Transverse colon (tissue), 4 donors: Measurements from ENCODE around the gene DARS1. TPM values are rescaled to one million over a fixed set of nuclear protein-coding genes. Genes with fewer than 3 reads are reported as not detected.
A peak's percentile ranks its signal among the peaks of the same experiment; 100 is the strongest.

Experiments
- DNase-seq: peaks from one replicate; pipeline ENCODE4 v3.0.0-alpha.2; 2019
- H3K27ac ChIP-seq, 4 donors: fragments of 200-600 bp; sonication (generic); 2 replicates each; pipeline ENCODE4 v1.5.1; 2016 to 2018; ENCODE audit warnings: inconsistent platforms in 4 of 4
- H3K27me3 ChIP-seq: fragments of 200-600 bp; sonication (generic); 2 replicates; pipeline ENCODE4 v1.5.1; 2017; ENCODE audit warnings: inconsistent platforms
- H3K36me3 ChIP-seq, 4 donors: fragments of 200-600 bp; sonication (generic); 2 replicates each; pipeline ENCODE4 v1.5.1; 2017 to 2019; ENCODE audit warnings: inconsistent platforms in 4 of 4
- H3K4me1 ChIP-seq, 4 donors: fragments of 200-600 bp; sonication (generic); 2 replicates each; pipeline ENCODE4 v1.5.1; 2017 to 2020; ENCODE audit warnings: inconsistent platforms in 4 of 4
- H3K4me3 ChIP-seq, 4 donors: fragments of 200-600 bp; sonication (generic); 1 replicate in 1 of 4; 2 replicates in 3 of 4; pipeline versions ENCODE4 v1.5.1 to v1.6.1; 2017 to 2019; ENCODE audit warnings: inconsistent platforms in 4 of 4
- H3K9me3 ChIP-seq, 2 donors: fragments of 200-600 bp; sonication (generic); 2 replicates each; pipeline ENCODE4 v1.5.1; 2017 to 2019; ENCODE audit warnings: inconsistent platforms in 2 of 2
- CTCF ChIP-seq, 5 experiments: fragments of 200-600 bp in 3 of 5; fragments of 450-650 bp in 2 of 5; sonication (generic) in 3 of 5; IDR thresholded peaks; 1 replicate in 2 of 5; 2 replicates in 3 of 5; pipeline ENCODE4 v1.5.1; 2016 to 2017; ENCODE audit warnings: antibody characterized with exemption in 5 of 5, inconsistent platforms in 3 of 5, mild to moderate bottlenecking in 2 of 5, moderate library complexity in 1 of 5
- EP300 ChIP-seq: sonication (generic); formaldehyde crosslinking; IDR thresholded peaks from one replicate; pipeline ENCODE4 v1.6.1; 2017; ENCODE audit warnings: antibody characterized with exemption, low read depth
- POLR2A ChIP-seq: fragments of 450-650 bp; IDR thresholded peaks from one replicate; pipeline ENCODE4 v1.6.1; 2016; ENCODE audit warnings: antibody characterized with exemption, mild to moderate bottlenecking, moderate library complexity
- POLR2AphosphoS5 ChIP-seq, 3 donors: sonication (generic); formaldehyde crosslinking; IDR thresholded peaks; one replicate each; pipeline ENCODE4 v1.6.1; 2016; ENCODE audit warnings: antibody characterized with exemption in 3 of 3
- WGBS, 2 donors: methylation state at CpG; one replicate each; pipeline ENCODE4 v1.1.5; 2018; ENCODE audit warnings: low coverage in 1 of 2; 5-methylcytosine and 5-hydroxymethylcytosine counted together
- in situ Hi-C, 4 donors: fragments of 200-750 bp; cut with MboI; loops; one replicate each; pipeline versions ENCODE4 v1.15.0 to v1.15.1; 2017; ENCODE audit warnings: low sequenced_read_pairs in 3 of 4, low pct_ligation_motif_present in 1 of 4, low pct_unique_long_range_greater_than_20kb in 1 of 4
- intact Hi-C: fragments of 100-400 bp; cut with DNase I; formaldehyde crosslinking; loops from one replicate; pipeline ENCODE4 v1.15.1; 2023; ENCODE audit warnings: low total_unique reads
- total RNA-seq, 4 donors: library from RNA; depleted of rRNA; stranded (reverse); fragments of >200 nt; gene quantifications; one replicate each; pipeline ENCODE4 v1.1.0, GENCODE V29; 2016

Gene DARS1
- 10 to 100 TPM; 20.5 to 42.3 (median 37.4) TPM for total RNA-seq

- intact Hi-C loops (no loop called here), in situ Hi-C loops (no loop called here)
- peaks cover 7 to 33% (median 13%) of the 10 kb centered on the region in 4 donors for H3K4me1 ChIP-seq
- 1% methylated on average over 43 of the region's 64 CpGs; no CpG with 5 or more reads in 1 of the 2 donors for WGBS, 2 donors
- peak; percentile 94 for DNase-seq
- H3K27ac ChIP-seq, result peak within 1 kb of the TSS; percentile 93 to 97 (median 95)
- peaks cover 0 to 4% (median 0%) of the 10 kb centered on the region in 4 donors for H3K36me3 ChIP-seq
- H3K4me3 ChIP-seq, result peak within 1 kb of the TSS; percentile 88 to 97 (median 92)
- TF ChIP-seq CTCF (IDR thresholded peaks at IDR 0.05) (no peak), EP300 (no peak), POLR2A (peak; percentile 78), POLR2AphosphoS5 (IDR thresholded peaks at IDR 0.05) (peak; percentile 47 to 87 (median 76))
- no peaks in the 10 kb centered on the region for H3K9me3 ChIP-seq
- no peaks in the 10 kb centered on the region for H3K27me3 ChIP-seq
Observed at GRCh38 chr2:135985018-135985825, at the start of gene DARS1. TSS of gene DARS1 (minus strand) at chr2:135985626. CDS start at chr2:135985468, 158 bp downstream.

- WGBS, 2 donors, result 92 to 93% methylated on average over 3 of the region's 3 CpGs
- in situ Hi-C loops, result no loop called here
- Histone ChIP-seq H3K27me3 (no peaks in the 10 kb centered on the region), H3K4me3 (no peak overlapping the region), H3K27ac (no peak overlapping the region), H3K9me3 (no peaks in the 10 kb centered on the region), H3K4me1 (no peaks in the 10 kb centered on the region), H3K36me3 (no peaks in the 10 kb centered on the region)
- TF ChIP-seq POLR2AphosphoS5 (IDR thresholded peaks at IDR 0.05) (no peak), CTCF (IDR thresholded peaks at IDR 0.05) (no peak), POLR2A (no peak), EP300 (no peak)
- no peak for DNase-seq
- intact Hi-C loops, result no loop called here
Observed at GRCh38 chr2:136034629-136035028, 49.2 kb upstream of the DARS1 start.

- DNase-seq, result no peak
- H3K4me1 ChIP-seq, result no peaks in the 10 kb centered on the region
- intact Hi-C loops (no loop called here), in situ Hi-C loops (no loop called here)
- WGBS, 2 donors, result 96 to 98% methylated on average over 3 of the region's 3 CpGs
- no peak for TF ChIP-seq CTCF (IDR thresholded peaks at IDR 0.05)
- TF ChIP-seq POLR2A, result no peak
- no peak for TF ChIP-seq POLR2AphosphoS5 (IDR thresholded peaks at IDR 0.05)
- TF ChIP-seq EP300, result no peak
- no peaks in the 10 kb centered on the region for H3K9me3 ChIP-seq
- no peaks in the 10 kb centered on the region for H3K27me3 ChIP-seq
- no peaks in the 10 kb centered on the region for H3K36me3 ChIP-seq
- no peak overlapping the region for H3K4me3 ChIP-seq
- H3K27ac ChIP-seq, result no peak overlapping the region
Observed at GRCh38 chr2:136032817-136033535, 47.5 kb upstream of the DARS1 start.

GRCh38 chr2:136032192-136032591 lies 46.8 kb upstream of the DARS1 start:
- no peaks in the 10 kb centered on the region for H3K9me3 ChIP-seq
- no peaks in the 10 kb centered on the region for H3K27me3 ChIP-seq
- intact Hi-C loops (no loop called here), in situ Hi-C loops (no loop called here)
- no peak overlapping the region for H3K4me3 ChIP-seq
- TF ChIP-seq POLR2A, result no peak
- TF ChIP-seq POLR2AphosphoS5 (IDR thresholded peaks at IDR 0.05), result no peak
- no peak for TF ChIP-seq CTCF (IDR thresholded peaks at IDR 0.05)
- TF ChIP-seq EP300, result no peak
- no peak overlapping the region for H3K27ac ChIP-seq
- no peaks in the 10 kb centered on the region for H3K36me3 ChIP-seq
- H3K4me1 ChIP-seq, result no peaks in the 10 kb centered on the region
- WGBS, 2 donors, result 58 to 76% methylated on average over 3 of the region's 3 CpGs
- no peak for DNase-seq
